Measurements from ENCODE around the gene PIAS4.
"Not testable (repeated sequence)": the region's sequence is repeated elsewhere in the genome, so short reads cannot be mapped to it uniquely, and the experiment has no call there.

Gene PIAS4

GRCh38 chr19:4007021-4007835, at the start of gene PIAS4:
TSS of gene PIAS4 (plus strand) at chr19:4007736. CDS start at chr19:4007761, 25 bp downstream.
- peak; percentile 97 for DNase-seq

DNA sequence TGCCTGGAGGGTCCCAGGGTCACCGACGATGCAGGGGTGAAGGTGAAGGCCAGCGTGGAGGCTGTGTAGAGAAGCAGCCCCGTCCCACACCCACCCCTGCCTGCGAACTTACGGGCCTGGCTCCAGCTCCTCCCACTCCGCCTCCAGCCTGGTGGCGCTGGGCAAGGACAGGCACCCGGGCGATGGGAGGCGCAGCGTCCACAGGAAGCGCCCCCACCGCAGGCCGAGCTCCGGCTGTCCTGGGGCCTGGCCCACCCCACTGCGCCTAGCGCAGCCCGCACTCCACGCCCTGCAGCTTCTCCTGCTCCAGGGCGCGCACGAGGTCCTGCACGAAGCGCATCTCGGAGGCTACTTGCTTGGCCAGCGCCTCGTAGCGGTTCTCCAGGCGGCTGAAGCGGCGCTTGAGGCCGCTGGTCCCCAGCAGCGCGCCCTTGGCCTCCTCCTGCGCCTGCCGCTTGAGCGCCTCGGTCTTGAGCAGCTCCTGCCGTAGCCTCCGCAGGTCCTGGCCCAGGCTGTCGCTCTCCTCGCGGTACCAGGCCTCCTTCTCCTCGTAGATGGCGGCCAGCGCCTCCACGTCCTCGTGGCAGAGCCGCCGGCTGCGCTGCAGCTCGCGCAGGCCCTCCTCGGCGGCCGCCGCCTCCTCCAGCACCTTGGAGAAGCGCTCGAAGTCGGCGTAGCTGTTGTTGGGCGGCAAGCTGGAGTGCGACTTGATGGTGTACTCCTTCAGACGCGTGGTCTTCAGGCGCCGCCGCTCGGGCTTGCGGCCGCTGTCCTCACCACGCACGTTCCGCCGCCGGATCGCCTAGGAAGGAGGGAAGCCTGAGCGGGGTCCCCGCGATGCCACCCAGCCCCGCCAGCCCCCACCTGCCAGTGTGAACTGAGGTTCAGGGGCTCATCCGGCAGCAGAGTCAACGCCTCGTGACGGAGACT, 48.4 kb upstream of the PIAS4 start:
- no peak for DNase-seq

DNA sequence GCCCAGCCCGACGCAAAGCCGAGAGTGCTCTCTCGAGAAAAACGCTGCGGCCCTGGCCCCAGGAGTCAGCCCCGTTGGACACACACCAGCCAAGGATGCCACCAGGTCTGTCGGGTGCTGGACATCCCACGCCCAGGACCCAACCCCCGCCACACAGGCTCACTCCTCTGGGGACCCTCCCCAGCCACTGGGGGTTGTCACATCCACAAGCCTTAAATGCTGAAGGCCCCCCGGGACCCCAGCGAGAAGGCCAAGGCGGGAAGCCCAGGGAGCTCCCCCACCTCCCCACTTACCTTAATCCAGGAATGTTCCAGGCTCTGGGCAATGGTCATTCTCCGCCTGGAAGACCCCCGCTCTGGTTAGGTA, 47.8 kb upstream of the PIAS4 start:
- no peak for DNase-seq

- DNase-seq, result no peak
Measured at GRCh38 chr19:3961007-3961406, 46.5 kb upstream of the PIAS4 start.

GRCh38 chr19:3963458-3964255, 43.9 kb upstream of the PIAS4 start:
- DNase-seq, result no peak

GRCh38 chr19:3964256-3965194, 43.0 kb upstream of the PIAS4 start:
- DNase-seq, result no peak

DNA sequence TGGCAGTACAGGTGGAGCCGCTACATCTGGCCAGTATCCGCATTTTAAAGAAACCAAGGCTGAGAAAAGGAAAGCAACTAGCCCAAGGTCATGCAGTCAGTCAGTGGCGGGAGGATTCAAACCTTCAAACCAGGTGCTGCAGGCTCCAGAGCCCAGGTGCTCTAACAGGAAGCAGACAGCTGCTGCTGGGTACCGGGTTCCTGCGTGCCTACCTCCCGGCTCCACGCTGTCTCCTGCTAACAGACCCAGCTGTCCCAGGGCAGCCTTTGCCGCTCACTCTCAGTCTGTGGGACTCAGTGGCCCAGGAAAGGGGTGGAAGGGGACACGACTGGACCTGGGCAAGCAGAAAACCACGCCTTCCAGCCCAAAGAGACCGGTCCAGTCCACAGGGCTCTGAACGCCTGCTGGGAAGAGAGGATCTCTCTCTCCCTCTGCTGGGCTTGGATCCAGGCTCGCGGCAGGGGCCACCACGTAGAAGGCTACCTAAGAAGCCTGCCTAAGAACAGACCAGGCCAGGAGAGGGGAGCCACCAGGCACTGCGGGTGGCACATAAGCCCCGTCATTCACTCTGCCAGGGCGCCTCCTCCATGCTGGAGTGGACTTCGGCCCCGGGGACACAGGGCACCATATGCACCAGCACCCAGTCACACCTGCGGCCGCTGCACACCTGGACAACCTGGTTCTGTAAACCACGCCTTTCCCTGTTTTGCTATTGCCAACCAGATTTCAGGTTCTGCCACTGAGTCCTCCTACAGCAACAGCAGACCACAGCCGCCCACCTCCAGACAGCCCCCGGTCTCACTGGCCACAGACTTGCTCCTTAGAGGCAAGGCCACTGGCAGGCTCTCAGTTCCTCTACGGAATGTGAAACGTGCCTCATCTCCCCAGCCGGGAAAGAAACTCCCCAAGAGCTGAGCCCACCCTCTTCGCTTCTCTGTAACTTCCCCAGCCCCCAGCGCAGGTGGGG, 41.2 kb upstream of the PIAS4 start:
- DNase-seq, result no peak

DNA sequence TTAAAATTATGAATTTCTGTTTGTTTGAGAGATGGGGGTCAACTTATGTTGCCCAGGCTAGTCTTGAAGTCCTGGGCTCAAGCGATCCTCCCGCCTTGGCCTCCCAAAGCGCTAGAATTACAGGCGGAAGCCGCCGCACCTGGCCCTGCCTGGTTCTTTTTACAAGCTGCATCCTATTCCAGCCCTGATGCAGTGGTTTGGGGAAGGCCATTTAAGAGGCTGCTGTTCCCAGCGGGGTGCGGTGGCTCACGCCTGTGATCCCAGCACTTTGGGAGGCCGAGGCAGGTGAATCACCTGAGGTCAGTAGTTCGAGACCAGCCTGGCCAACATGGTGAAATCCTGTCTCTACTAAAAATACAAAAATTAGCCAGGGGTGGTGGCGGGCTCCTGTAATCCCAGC, 39.6 kb upstream of the PIAS4 start:
- DNase-seq, result not testable (repeated sequence)

GRCh38 chr19:3968556-3969434, 38.7 kb upstream of the PIAS4 start:
- DNase-seq, result peak; percentile 51

- no peak for DNase-seq
Measured at GRCh38 chr19:3969435-3970312, 37.9 kb upstream of the PIAS4 start.

DNA sequence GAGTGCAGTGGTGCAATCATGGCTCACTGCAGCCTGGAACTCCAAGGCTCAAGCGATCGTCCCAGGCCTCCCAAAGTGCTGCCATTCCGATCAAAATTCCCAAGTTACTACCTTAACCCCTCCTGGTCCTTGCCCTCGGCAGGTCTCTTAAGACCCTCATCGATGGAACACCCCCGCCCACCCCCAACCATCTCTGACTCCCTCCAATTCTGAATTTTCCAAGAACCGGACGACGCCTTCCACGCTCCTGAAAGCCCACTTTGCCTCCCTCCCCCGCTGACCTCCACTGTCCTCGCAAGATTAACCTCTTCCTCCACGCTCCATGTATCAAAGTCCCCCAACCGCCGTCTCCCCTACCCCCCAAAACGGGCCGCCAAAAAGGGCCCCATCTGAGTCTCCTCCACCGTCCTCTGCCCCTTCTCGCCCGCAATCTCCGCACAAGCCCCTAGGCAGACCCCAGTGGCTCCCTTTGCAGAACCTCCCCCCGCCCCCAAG, 37.2 kb upstream of the PIAS4 start:
- DNase-seq, result no peak

DNA sequence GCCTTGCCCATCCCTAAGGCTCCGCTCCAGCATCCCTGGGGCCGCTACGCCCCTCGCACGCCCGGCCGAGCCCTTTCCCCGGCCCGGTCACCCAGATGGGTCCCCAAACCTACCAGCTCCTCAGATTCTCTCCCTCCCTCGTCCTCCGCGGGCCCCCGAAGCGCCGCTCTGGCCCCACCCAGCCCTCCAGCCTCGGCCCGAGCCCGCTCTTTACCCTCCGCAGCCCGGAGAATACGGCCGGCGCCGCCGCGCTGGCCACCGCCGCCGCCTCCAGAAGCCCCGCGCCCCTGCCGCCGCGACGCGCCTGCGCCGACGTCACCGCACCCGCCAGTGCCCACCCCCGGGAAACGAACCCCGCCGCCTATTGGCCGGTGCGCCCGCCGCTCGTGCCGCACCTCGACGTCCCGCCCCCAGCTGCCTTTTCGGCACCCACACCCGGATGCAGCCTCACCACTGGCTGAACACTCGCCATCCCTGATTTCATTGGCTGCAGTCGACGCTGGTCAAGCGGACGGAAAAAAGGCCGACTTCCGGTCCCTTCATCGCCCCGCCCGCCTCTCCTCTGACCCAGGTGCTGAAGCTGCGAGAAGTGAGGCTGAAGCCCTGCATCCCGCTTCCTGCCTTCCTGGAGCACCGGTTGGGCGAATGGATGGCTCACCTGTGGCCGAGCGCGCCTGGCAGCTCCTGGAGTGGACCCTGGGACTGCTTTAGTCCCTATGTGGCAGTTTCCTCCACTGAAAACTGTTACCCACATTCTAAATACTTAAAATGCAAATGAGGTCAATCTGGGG, 36.5 kb upstream of the PIAS4 start, which contains the start of gene DAPK3:
Gene DAPK3, minus strand, starts transcription at position 292 of the 791 bp plus-strand sequence. CDS start 1,364 bp downstream, outside the sequence.
- peak; percentile 99 for DNase-seq

GRCh38 chr19:3975144-3975543, 32.4 kb upstream of the PIAS4 start:
- DNase-seq, result no peak

GRCh38 chr19:3975637-3976087, 31.9 kb upstream of the PIAS4 start:
- DNase-seq, result no peak

- no peak for DNase-seq
Measured at GRCh38 chr19:3976495-3977241, 30.9 kb upstream of the PIAS4 start.
